Lung (tissue), 12 donors: ENCODE results near the gene RAB27B. TPM values are rescaled to one million over a fixed set of nuclear protein-coding genes. Genes with fewer than 3 reads are reported as not detected.
A peak's percentile ranks its signal among the peaks of the same experiment; 100 is the strongest.

Experiments
- ATAC-seq: fragments of 200-7000 bp; cut with Tn5 transposase; one replicate; pipeline ENCODE4 v1.9.1; 2020; ENCODE audit warnings: moderate number of reproducible peaks; ENCODE audit not compliant: insufficient read depth, low FRiP score
- DNase-seq, 3 donors: peaks; one replicate each; pipeline ENCODE4 v3.0.0-alpha.2; 2013 to 2017
- H3K27ac ChIP-seq, 2 donors: one replicate each; pipeline ENCODE4 v1.5.1; 2013; ENCODE audit warnings: mild to moderate bottlenecking in 2 of 2, moderate library complexity in 2 of 2, control low read depth in 1 of 2, inconsistent platforms in 1 of 2, low read depth in 1 of 2, low read length in 1 of 2
- H3K27me3 ChIP-seq, 3 donors: one replicate each; pipeline ENCODE4 v1.5.1; 2013; ENCODE audit warnings: low read length in 2 of 3; ENCODE audit not compliant: control insufficient read depth in 3 of 3, insufficient read depth in 3 of 3
- H3K36me3 ChIP-seq, 4 donors: one replicate each; pipeline ENCODE4 v1.5.1; 2013; ENCODE audit warnings: low read length in 4 of 4, mild to moderate bottlenecking in 1 of 4, moderate library complexity in 1 of 4; ENCODE audit not compliant: control insufficient read depth in 4 of 4, insufficient read depth in 4 of 4
- H3K4me1 ChIP-seq, 5 donors: one replicate each; pipeline ENCODE4 v1.5.1; 2013; ENCODE audit warnings: low read length in 5 of 5, mild to moderate bottlenecking in 2 of 5, moderate library complexity in 1 of 5; ENCODE audit not compliant: control insufficient read depth in 5 of 5, insufficient read depth in 5 of 5
- H3K4me3 ChIP-seq: one replicate; pipeline ENCODE4 v1.5.1; 2013; ENCODE audit warnings: mild to moderate bottlenecking, control low read depth, moderate library complexity
- H3K9ac ChIP-seq, 2 donors: one replicate each; pipeline ENCODE4 v1.5.1; 2013; ENCODE audit warnings: low read length in 2 of 2, control low read depth in 1 of 2; ENCODE audit not compliant: insufficient read depth in 1 of 2
- H3K9me3 ChIP-seq, 4 donors: one replicate each; pipeline ENCODE4 v1.5.1; 2013; ENCODE audit warnings: low read length in 3 of 4, mild to moderate bottlenecking in 1 of 4, moderate library complexity in 1 of 4; ENCODE audit not compliant: control insufficient read depth in 4 of 4, insufficient read depth in 3 of 4
- WGBS, 2 donors: extraction: QIAGEN DNeasy Blood & Tissue Kit; methylation state at CpG; one replicate each; pipeline ENCODE4 v1.1.7; 2013; 5-methylcytosine and 5-hydroxymethylcytosine counted together
- polyA plus RNA-seq, 2 donors: library from polyadenylated mRNA; stranded (reverse); fragments of 200-250 nt; gene quantifications; one replicate each; pipeline ENCODE4 v1.2.1, GENCODE V29; 2013
- total RNA-seq, 2 donors: library from RNA; depleted of rRNA in 1 of 2; stranded (reverse); fragments of >200 nt in 1 of 2; gene quantifications; one replicate each; pipeline ENCODE4 v1.2.1, GENCODE V29; 2014 to 2021
- TF ChIP-seq, protein P1 (sequence below): IDR thresholded peaks from 2 replicates; pipeline ENCODE4 v1.5.1; 2012; ENCODE audit warnings: mild to moderate bottlenecking; ENCODE audit errors: control extremely low read depth, extremely low read depth
- donor health status: control.
- donor health status: control.
- donor health status: Bipolar disorder and iron deficiency.
- donor health status: healthy.
- donor health status: DM: yes; HTN: yes; CAD: no.

The RAB27B gene
- total and polyA plus RNA-seq, 4 donors = 5.0 to 21.5 (median 7.5) TPM

GRCh38 chr18:54822872-54823845 is 5.1 kb upstream of the RAB27B start:
- DNase-seq (no peak), ATAC-seq (peak; percentile 84)
- Histone ChIP-seq H3K9me3 (peaks cover 0 to 1% (median 0%) of the 10 kb centered on the region in 4 donors), H3K9ac (no peak overlapping the region), H3K27me3 (no peaks in the 10 kb centered on the region), H3K36me3 (no peaks in the 10 kb centered on the region), H3K4me3 (no peak overlapping the region), H3K27ac (no peak overlapping the region), H3K4me1 (no peaks in the 10 kb centered on the region)
- TF ChIP-seq, protein P1, sequence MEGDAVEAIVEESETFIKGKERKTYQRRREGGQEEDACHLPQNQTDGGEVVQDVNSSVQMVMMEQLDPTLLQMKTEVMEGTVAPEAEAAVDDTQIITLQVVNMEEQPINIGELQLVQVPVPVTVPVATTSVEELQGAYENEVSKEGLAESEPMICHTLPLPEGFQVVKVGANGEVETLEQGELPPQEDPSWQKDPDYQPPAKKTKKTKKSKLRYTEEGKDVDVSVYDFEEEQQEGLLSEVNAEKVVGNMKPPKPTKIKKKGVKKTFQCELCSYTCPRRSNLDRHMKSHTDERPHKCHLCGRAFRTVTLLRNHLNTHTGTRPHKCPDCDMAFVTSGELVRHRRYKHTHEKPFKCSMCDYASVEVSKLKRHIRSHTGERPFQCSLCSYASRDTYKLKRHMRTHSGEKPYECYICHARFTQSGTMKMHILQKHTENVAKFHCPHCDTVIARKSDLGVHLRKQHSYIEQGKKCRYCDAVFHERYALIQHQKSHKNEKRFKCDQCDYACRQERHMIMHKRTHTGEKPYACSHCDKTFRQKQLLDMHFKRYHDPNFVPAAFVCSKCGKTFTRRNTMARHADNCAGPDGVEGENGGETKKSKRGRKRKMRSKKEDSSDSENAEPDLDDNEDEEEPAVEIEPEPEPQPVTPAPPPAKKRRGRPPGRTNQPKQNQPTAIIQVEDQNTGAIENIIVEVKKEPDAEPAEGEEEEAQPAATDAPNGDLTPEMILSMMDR = no peak
- WGBS, 2 donors = 68 to 69% methylated on average over 6 of the region's 6 CpGs

- WGBS, 2 donors = 93 to 97% methylated on average over 1 of the region's 1 CpG
- no peak for ATAC-seq
- TF ChIP-seq, protein P1 = no peak
Measured at GRCh38 chr18:54824761-54825160, 3.5 kb upstream of the RAB27B start.

GRCh38 chr18:54825601-54826344 is 2.5 kb upstream of the RAB27B start:
- Histone ChIP-seq H3K4me1 (peaks cover 0 to 10% (median 0%) of the 10 kb centered on the region in 5 donors), H3K36me3 (no peaks in the 10 kb centered on the region), H3K4me3 (no peak overlapping the region), H3K27me3 (no peaks in the 10 kb centered on the region), H3K9me3 (peaks cover 0 to 1% (median 0%) of the 10 kb centered on the region in 4 donors), H3K9ac (no peak overlapping the region), H3K27ac (no peak overlapping the region)
- TF ChIP-seq, protein P1 = no peak
- 92 to 93% methylated on average over 2 of the region's 2 CpGs for WGBS, 2 donors
- DNase-seq (no peak), ATAC-seq (no peak)

More at GRCh38 chr18:54824761-54825160, 3.5 kb upstream of the RAB27B start:
- no peak for DNase-seq
- H3K27me3 ChIP-seq = no peaks in the 10 kb centered on the region
- no peak overlapping the region for H3K4me3 ChIP-seq
- peaks cover 0 to 10% (median 0%) of the 10 kb centered on the region in 5 donors for H3K4me1 ChIP-seq
- H3K9ac ChIP-seq = no peak overlapping the region
- H3K36me3 ChIP-seq = no peaks in the 10 kb centered on the region
- peaks cover 0 to 1% (median 0%) of the 10 kb centered on the region in 4 donors for H3K9me3 ChIP-seq
- H3K27ac ChIP-seq = no peak overlapping the region
